Endothelial cell (in vitro differentiated cells): ENCODE data around the gene ERC2. TPM values are rescaled to one million over a fixed set of nuclear protein-coding genes. Genes with fewer than 3 reads are reported as not detected.

Source experiments
- DNase-seq: peaks from one replicate; pipeline ENCODE4 v3.0.0; 2021; ENCODE audit warnings: low spot score
- H3K27ac Mint-ChIP-seq: one replicate; pipeline ENCODE4 v1.8.0; 2021; ENCODE audit warnings: mixed read lengths, inconsistent platforms; ENCODE audit not compliant: unreplicated experiment
- H3K27me3 Mint-ChIP-seq: one replicate; pipeline ENCODE4 v1.8.0; 2021; ENCODE audit warnings: mild to moderate bottlenecking, moderate library complexity, mixed read lengths, inconsistent platforms; ENCODE audit not compliant: unreplicated experiment
- H3K36me3 Mint-ChIP-seq: one replicate; pipeline ENCODE4 v1.8.0; 2021; ENCODE audit warnings: mild to moderate bottlenecking, low read depth, mixed read lengths, inconsistent platforms; ENCODE audit not compliant: unreplicated experiment
- H3K4me1 Mint-ChIP-seq: one replicate; pipeline ENCODE4 v1.8.0; 2021; ENCODE audit warnings: mild to moderate bottlenecking, mixed read lengths, inconsistent platforms; ENCODE audit not compliant: unreplicated experiment
- H3K4me3 Mint-ChIP-seq: one replicate; pipeline ENCODE4 v1.8.0; 2021; ENCODE audit warnings: mild to moderate bottlenecking, mixed read lengths, inconsistent platforms; ENCODE audit not compliant: unreplicated experiment
- H3K9me3 Mint-ChIP-seq: one replicate; pipeline ENCODE4 v1.8.0; 2021; ENCODE audit warnings: mixed read lengths, inconsistent platforms; ENCODE audit not compliant: unreplicated experiment
- microRNA-seq: library from miRNA; unstranded; fragments of <30 nt; microRNA quantifications from one replicate; pipeline ENCODE4, GENCODE V29; 2020; ENCODE audit not compliant: unreplicated experiment
- total RNA-seq: library from RNA; stranded (reverse); fragmentation: NEBNext Ultra II Directional; extraction: Animal tissue kit (Norgen Biotek cat#: 25700); gene quantifications from one replicate; pipeline ENCODE4 v1.2.1, GENCODE V29; 2021; ENCODE audit not compliant: unreplicated experiment
- TF ChIP-seq, protein P1 (sequence below): fragments of 200-600 bp; sonication (generic); IDR thresholded peaks from one replicate; pipeline ENCODE4 v1.5.0; 2021; ENCODE audit warnings: antibody characterized with exemption; ENCODE audit not compliant: unreplicated experiment

Gene ERC2
- total RNA-seq, 1 donor from 2014 or later, result 20.5 TPM

DNA sequence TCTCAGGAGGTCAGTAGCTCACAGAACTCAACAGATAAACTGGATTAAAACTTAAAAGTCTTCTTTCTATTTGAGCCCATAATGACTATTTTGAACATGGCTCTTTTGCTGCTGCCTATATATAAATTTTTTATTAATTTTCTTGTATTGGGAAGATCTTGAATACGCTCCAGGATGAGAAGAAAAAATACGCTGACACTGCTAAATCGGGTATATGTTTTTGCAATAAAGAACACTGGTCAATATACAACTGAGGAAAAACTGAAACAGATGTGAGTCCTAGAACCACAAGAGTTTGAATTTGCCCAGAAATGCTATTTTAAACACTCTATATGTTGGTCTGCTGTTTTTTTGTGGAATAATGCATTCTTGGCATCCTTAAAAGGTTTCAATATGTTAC lies 1001.7 kb downstream of the ERC2 start:
- Mint-ChIP-seq H3K9me3 (no peaks in the 10 kb centered on the region), H3K36me3 (no peaks in the 10 kb centered on the region), H3K27me3 (no peaks in the 10 kb centered on the region), H3K4me1 (no peaks in the 10 kb centered on the region), H3K27ac (no peak overlapping the region), H3K4me3 (no peak overlapping the region)
- TF ChIP-seq, protein P1, sequence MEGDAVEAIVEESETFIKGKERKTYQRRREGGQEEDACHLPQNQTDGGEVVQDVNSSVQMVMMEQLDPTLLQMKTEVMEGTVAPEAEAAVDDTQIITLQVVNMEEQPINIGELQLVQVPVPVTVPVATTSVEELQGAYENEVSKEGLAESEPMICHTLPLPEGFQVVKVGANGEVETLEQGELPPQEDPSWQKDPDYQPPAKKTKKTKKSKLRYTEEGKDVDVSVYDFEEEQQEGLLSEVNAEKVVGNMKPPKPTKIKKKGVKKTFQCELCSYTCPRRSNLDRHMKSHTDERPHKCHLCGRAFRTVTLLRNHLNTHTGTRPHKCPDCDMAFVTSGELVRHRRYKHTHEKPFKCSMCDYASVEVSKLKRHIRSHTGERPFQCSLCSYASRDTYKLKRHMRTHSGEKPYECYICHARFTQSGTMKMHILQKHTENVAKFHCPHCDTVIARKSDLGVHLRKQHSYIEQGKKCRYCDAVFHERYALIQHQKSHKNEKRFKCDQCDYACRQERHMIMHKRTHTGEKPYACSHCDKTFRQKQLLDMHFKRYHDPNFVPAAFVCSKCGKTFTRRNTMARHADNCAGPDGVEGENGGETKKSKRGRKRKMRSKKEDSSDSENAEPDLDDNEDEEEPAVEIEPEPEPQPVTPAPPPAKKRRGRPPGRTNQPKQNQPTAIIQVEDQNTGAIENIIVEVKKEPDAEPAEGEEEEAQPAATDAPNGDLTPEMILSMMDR, result no peak
- no peak for DNase-seq

DNA sequence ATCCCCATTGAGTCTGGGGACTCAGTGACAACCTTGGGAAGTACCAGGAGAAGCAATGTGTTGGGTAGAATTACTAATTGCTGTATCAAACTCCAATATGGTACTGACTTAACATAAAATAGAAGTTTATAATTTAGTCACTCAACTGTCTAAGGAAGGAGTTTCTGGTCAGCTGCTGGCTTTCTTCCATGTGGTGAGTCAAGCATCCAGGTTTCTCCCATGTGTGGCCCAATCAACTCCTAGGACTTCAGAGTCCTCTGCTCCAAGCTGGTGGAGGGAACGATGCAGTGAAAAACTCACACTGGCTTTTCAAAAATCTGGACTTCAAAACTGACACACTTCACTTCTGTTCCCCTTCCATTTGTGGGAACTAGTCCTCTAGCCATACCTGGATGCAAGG lies 1006.4 kb downstream of the ERC2 start:
- no peaks in the 10 kb centered on the region for H3K9me3 Mint-ChIP-seq
- H3K27me3 Mint-ChIP-seq, result peaks cover 1% of the 10 kb centered on the region
- TF ChIP-seq, protein P1, result no peak
- H3K36me3 Mint-ChIP-seq, result no peaks in the 10 kb centered on the region
- no peaks in the 10 kb centered on the region for H3K4me1 Mint-ChIP-seq
- no peak for DNase-seq
- H3K4me3 Mint-ChIP-seq, result no peak overlapping the region
- no peak overlapping the region for H3K27ac Mint-ChIP-seq

DNA sequence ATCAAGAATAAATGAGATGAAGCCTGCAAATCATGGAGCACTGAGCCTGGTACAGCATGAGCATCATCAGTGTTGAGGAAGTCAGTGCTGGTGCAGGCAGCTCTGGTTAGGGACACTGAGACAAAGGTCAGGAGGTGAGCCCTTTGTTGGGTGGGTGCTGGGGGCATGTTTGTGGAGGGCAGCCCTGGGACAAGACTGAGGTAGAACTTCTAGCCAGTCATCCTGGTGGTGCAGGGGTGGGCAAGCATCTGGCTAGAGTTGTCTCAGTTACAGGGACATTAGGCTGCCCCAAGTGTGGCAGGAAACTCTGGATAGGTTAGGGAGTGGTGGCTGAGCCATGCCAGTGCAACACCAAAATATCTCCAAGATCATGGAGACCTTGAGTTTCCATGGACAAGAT lies 1008.4 kb downstream of the ERC2 start:
- Mint-ChIP-seq H3K4me1 (no peaks in the 10 kb centered on the region), H3K4me3 (no peak overlapping the region), H3K36me3 (no peaks in the 10 kb centered on the region), H3K27ac (no peak overlapping the region), H3K27me3 (peaks cover 1% of the 10 kb centered on the region), H3K9me3 (no peaks in the 10 kb centered on the region)
- DNase-seq, result no peak
- TF ChIP-seq, protein P1, result no peak

Small RNAs within 50 kb of the gene (microRNA-seq; reads per million reads assigned to microRNA genes)
- gene MIR3938, result 0.83 reads per million, percentile 7 among the genes with 10 or more reads in this experiment

Other genes starting within 250 kb of the ERC2 start
- 13.6 TPM for gene CCDC66, start 88.7 kb upstream of the ERC2 start, total RNA-seq
- 42.7 TPM for gene TASOR, start 214.8 kb upstream of the ERC2 start, total RNA-seq